Occipital lobe (tissue), 2 donors: ENCODE data around the gene ABCD3. TPM values are rescaled to one million over a fixed set of nuclear protein-coding genes. Genes with fewer than 3 reads are reported as not detected.

Experiments used
- DNase-seq: peaks from one replicate; lab custom pipeline; 2025; lab: John Stamatoyannopoulos, UW
- total RNA-seq: library from RNA; depleted of rRNA; stranded (reverse); fragments of >200 nt; gene quantifications from one replicate; pipeline ENCODE4 v1.2.3, GENCODE V29; 2014

ABCD3 gene
- total RNA-seq, 1 donor from 2014 or later, result 110 TPM

- no peak for DNase-seq
Observed at GRCh38 chr1:94526152-94526980, 108.2 kb downstream of the ABCD3 start.

DNA sequence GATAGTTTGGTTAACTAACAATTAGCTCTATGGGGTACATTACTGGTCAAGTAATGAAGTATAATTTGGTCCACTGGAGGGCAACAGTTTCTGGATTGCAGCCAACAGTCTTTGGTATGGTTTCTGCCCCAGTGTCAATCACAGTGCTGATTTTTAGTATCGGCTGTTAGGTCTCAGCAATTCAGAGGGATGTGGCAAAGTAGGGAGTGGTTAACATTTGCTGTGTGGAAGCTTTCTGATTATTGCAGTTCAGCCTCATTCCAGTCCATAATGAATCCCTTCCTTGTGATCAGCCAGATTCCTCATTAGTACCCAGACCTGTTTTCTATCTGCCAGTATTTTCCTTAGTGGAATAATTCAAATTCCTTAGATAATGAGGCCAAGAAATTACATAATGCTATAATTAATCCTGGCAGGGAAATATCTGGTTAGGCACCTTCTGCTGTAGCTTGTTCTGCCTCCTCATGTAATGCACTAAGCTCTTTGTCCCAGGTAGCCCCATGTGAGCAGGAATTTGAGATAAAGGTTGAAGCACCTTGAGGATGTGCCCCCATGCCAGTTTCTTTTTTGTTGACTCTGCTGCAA lies 109.3 kb downstream of the ABCD3 start:
- DNase-seq, result no peak

DNA sequence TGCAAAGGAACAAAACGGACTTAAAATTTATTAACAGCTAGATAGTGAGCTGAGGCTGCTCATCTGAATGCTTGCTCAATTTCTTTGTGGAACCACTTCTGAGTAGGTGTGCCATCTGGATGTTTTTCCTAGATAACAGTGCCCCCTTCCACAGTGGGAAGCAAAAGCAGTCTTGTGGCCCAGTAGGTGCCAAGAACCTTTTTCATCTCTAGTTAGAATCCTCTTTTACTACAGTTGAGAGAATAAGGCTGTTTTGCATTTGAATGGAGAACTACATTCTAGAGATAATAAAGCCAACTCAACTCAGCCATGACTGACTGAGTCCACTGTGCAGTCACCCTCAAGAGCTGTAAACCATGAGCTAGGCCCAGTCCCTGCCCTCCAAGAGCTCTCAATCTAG lies 110.1 kb downstream of the ABCD3 start:
- DNase-seq, result no peak

DNA sequence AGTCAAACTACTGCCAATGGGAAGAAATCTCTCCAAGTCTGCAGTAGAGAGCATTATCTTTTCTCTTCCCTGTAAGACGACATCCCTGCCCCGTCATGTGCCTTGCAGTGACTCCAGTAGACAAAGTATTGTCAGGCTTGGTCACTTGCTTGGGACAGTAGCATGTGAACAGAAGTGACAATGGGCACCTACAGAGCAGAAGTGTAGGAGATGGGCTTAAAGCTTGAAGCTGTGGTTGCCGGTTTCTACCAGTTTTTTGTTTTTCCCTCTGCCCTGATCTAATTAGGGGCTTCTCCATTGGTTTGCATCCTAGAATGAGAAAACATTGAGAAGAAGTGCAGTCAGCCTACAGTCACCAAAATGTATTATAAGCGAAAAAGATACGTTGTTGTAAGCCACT lies 110.6 kb downstream of the ABCD3 start:
- no peak for DNase-seq

DNA sequence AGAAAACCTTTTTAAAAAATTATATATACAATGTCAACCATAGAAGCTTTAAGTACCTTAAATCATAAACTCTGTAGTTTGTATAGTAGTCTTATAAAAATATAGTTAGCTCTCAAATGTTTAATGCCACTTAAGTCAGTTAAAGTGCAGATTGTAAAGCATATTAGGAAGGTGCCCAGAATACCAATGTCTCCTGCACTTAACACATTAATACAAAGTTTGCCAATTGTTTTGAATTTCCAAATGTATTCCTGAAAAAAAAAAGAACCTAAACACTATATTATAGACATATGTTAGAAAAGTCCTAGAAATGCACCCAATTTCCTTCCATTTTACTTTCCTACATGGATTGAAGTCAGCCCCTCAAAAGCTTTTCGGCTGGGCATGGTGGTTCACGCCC lies 111.2 kb downstream of the ABCD3 start:
- DNase-seq, result no peak

DNA sequence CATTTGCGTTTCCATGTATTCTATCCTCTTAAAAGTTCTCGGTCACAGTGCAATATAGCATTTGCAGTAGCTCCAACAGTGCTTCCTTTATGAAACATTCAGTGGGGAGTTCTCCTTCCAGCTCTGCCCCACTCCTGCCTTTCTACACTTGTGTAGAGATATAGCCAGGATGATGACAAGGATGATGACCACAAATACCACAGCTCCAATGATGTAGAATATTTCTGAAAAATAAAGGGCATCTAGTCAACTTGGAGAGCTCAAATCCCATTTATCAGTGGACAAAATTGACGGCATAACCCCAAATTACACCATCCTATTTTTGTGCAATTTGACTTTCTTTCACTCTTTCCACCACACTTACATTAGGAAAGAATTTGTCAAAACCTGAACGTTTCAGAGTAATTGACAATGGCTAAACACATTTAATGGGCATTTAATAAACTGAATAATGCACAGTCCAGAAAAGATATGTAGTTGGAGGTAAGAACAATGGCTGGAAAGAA lies 112.2 kb downstream of the ABCD3 start:
- DNase-seq, result no peak

GRCh38 chr1:94531664-94532063 lies 113.5 kb downstream of the ABCD3 start:
- no peak for DNase-seq

DNA sequence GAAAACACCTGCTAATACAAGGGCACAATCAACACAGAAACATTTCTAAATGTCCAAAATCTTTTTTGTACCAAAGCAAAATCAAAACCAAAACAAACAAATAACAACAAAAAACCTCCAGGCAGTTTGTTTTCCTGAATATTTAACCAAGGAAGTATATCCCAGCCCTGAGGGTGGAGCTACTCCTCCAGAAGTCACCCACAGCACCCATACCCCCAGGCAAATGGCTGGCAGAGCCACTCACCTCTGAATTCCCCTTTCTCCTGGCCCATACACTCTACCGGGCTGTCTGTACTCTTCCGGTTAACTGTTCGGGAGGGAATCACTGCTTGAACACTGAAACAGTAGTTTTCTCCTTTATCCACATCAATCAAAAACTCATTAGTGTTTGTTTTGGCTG lies 113.9 kb downstream of the ABCD3 start:
- no peak for DNase-seq

- no peak for DNase-seq
Observed at GRCh38 chr1:94535095-94535494, 116.9 kb downstream of the ABCD3 start.

DNA sequence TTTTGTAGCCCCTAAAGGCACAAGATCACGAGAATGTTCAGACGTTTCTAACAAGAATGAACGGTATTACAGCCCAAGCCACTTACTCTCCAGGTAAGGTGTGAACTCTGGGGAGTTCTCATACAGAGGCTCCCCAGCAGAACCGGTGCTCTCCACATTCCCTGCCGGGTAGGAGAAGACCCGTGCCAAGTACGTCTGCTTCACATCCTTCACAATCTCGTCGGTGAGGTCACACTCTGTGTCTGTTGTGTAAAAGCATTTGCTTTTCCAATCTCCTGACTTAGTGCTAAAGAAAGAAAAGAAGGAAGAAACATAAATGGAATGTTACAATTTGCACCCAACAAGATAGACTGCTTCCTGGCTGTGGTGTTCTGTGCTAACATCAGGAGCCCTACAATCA lies 117.7 kb downstream of the ABCD3 start:
- DNase-seq, result no peak

- no peak for DNase-seq
Observed at GRCh38 chr1:94537254-94537653, 119.1 kb downstream of the ABCD3 start.

GRCh38 chr1:94538243-94538827 lies 120.1 kb downstream of the ABCD3 start:
- no peak for DNase-seq

- no peak for DNase-seq
Observed at GRCh38 chr1:94539496-94539895, 121.3 kb downstream of the ABCD3 start.

DNA sequence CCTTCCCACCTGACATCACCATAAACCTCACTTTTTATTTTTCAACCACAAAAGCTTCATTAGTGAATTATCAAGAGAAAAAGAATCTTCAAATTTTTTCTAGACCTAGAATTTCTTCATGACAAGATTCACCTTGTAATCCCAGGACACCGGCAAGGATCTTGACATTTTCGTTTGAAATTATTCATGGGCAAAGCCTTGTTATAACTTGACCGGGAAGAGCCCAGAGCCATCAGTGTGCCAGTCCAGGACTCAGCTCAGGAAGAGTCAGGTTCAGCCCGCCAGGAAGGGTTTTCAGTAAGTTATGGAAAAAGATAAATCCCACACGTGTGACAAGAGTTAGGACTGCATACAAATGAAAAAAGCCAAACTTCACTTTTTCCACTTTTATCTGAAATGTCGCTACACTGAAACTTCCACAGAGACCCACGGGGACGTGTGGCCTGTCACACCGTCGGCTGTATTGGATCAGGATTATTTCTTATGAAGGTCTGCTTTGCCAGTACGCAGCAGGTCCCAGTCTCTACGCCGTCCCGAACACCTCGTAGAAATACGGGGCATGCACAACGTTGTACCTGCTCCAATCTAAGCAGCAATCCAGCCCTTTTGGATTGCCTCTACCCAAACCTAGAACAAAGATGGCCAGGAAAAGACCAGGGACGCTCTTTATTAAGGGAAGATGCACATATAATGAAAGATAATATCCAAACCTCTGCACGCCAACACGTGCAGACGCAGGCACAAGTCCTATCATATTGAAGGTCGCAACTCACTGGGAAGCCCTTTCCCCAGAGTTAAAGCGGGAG lies 122.5 kb downstream of the ABCD3 start:
- no peak for DNase-seq

GRCh38 chr1:94541246-94542087 lies 123.3 kb downstream of the ABCD3 start, which contains the start of gene F3:
Gene F3 (minus strand): TSS chr1:94541759. CDS start chr1:94541636, 123 bp downstream.
- DNase-seq, result peak; percentile 55

GRCh38 chr1:94542088-94542870 lies 124.1 kb downstream of the ABCD3 start:
- DNase-seq, result peak; percentile 35

DNA sequence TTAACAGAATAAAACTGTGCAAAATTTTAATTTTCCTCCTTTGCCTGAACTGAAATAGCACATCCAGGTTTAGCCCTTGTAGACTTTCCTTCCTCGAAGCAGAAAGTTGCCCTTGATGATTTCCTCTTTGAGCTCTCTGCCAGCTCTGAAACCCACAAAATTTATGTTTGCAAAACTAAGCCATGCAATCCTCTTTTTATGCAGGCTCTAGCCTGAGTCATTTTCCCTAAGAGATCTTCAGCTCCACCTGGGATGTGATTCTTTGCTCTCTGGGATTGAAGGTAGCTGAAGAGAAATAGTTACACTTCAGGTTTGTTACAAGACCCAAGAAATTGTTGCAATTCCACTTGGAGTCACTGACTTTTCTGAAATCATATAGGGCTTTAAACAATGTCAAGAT lies 124.8 kb downstream of the ABCD3 start:
- DNase-seq, result no peak

DNA sequence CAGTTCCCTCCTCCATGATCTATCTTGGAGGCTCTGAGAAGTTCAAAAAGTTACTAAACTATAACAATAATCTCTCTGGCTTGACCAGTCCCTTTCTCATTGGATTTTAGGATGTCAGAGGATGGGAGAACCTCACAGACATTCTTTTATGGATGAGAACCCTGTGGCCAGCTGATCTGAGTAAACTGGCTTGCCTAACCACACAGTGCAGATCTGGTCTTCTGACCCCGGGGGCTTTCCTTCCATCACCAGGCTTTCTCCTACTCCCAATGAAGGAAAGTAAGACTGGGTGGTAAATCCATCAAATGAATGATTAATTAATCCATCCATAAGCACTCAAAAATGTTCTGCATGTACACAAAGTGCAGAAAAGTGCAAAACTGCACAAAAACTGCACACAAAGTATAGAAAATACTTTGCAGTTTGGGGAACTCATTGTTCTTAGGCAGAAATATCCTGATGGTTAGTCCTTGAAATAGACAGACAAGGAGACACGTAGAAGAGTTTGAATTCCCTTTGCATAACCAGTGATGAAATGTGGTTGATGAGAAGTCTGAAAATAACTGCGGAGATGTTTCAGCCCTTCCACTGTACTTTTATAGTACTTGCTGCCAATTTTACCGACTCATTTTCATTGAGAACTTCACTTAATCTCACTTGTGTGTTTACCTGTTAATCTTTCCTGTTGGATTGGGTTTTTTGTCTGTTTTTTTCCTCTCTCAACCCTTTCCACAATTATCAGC lies 125.9 kb downstream of the ABCD3 start:
- DNase-seq, result no peak
